ENCODE results near the gene VWA3B. TPM values are rescaled to one million over a fixed set of nuclear protein-coding genes. Genes with fewer than 3 reads are reported as not detected.
"Not testable (repeated sequence)": the region's sequence is repeated elsewhere in the genome, so short reads cannot be mapped to it uniquely, and the experiment has no call there.

Gene VWA3B
- total and polyA plus RNA-seq, 5 donors from 2014 or later: not detected

GRCh38 chr2:98089941-98090340, 3.0 kb downstream of the VWA3B start:
- Mint-ChIP-seq H3K4me3 (no peak overlapping the region), H3K27ac (no peak overlapping the region), H3K4me1 (peaks cover 0 to 14% (median 11%) of the 10 kb centered on the region in 4 donors), H3K9me3 (peaks cover 0 to 6% (median 2%) of the 10 kb centered on the region in 7 donors), H3K27me3 (peaks cover 40% of the 10 kb centered on the region), H3K36me3 (no peaks in the 10 kb centered on the region)
- ATAC-seq (ENCODE audit: low read depth in 2 of 2) (no peak), DNase-seq (no peak)
- H3K27ac ChIP-seq (ENCODE audit: insufficient read depth, low read length, poor library complexity, severe bottlenecking): no peak overlapping the region
- H3K4me3 ChIP-seq (ENCODE audit: low read depth, low read length): no peak overlapping the region
- H3K27me3 ChIP-seq (ENCODE audit: control insufficient read depth, insufficient read depth, low read length): peaks cover 29% of the 10 kb centered on the region
- peaks cover under 1 to 6% of the 10 kb centered on the region in 2 experiments for H3K9me3 ChIP-seq (ENCODE audit: control insufficient read depth in 2 of 2, low read length in 2 of 2)
- H3K36me3 ChIP-seq (ENCODE audit: control insufficient read depth, insufficient read depth, low read length): no peaks in the 10 kb centered on the region
- H3K4me1 ChIP-seq (ENCODE audit: control insufficient read depth, insufficient read depth, low read length, poor library complexity, severe bottlenecking): peaks cover 8% of the 10 kb centered on the region

GRCh38 chr2:98090951-98091350, 4.0 kb downstream of the VWA3B start:
- Mint-ChIP-seq H3K36me3 (no peaks in the 10 kb centered on the region), H3K4me1 (peaks cover 0 to 14% (median 9%) of the 10 kb centered on the region in 4 donors), H3K27ac (no peak overlapping the region), H3K27me3 (peaks cover 32% of the 10 kb centered on the region), H3K4me3 (no peak overlapping the region), H3K9me3 (peaks cover 0 to 13% (median 6%) of the 10 kb centered on the region in 7 donors)
- ATAC-seq (ENCODE audit: low read depth in 2 of 2): no peak
- H3K4me3 ChIP-seq (ENCODE audit: low read depth, low read length): no peak overlapping the region
- H3K36me3 ChIP-seq (ENCODE audit: control insufficient read depth, insufficient read depth, low read length): no peaks in the 10 kb centered on the region
- H3K9me3 ChIP-seq (ENCODE audit: control insufficient read depth in 2 of 2, low read length in 2 of 2): peaks cover 2 to 6% of the 10 kb centered on the region in 2 experiments
- DNase-seq: no peak
- H3K27ac ChIP-seq (ENCODE audit: insufficient read depth, low read length, poor library complexity, severe bottlenecking): no peak overlapping the region
- peaks cover 8% of the 10 kb centered on the region for H3K4me1 ChIP-seq (ENCODE audit: control insufficient read depth, insufficient read depth, low read length, poor library complexity, severe bottlenecking)
- H3K27me3 ChIP-seq (ENCODE audit: control insufficient read depth, insufficient read depth, low read length): peaks cover 18% of the 10 kb centered on the region

- Mint-ChIP-seq H3K9me3 (peaks cover 0 to 17% (median 7%) of the 10 kb centered on the region in 7 donors), H3K36me3 (no peaks in the 10 kb centered on the region), H3K4me3 (no peak overlapping the region), H3K27me3 (peaks cover 28% of the 10 kb centered on the region), H3K4me1 (peaks cover 0 to 9% (median 6%) of the 10 kb centered on the region in 4 donors), H3K27ac (no peak overlapping the region)
- Histone ChIP-seq H3K4me1 (ENCODE audit: control insufficient read depth, insufficient read depth, low read length, poor library complexity, severe bottlenecking) (peaks cover 2% of the 10 kb centered on the region), H3K27ac (ENCODE audit: insufficient read depth, low read length, poor library complexity, severe bottlenecking) (no peak overlapping the region), H3K27me3 (ENCODE audit: control insufficient read depth, insufficient read depth, low read length) (peaks cover 18% of the 10 kb centered on the region), H3K4me3 (ENCODE audit: low read depth, low read length) (no peak overlapping the region), H3K9me3 (ENCODE audit: control insufficient read depth in 2 of 2, low read length in 2 of 2) (peaks cover 2 to 6% of the 10 kb centered on the region in 2 experiments), H3K36me3 (ENCODE audit: control insufficient read depth, insufficient read depth, low read length) (no peaks in the 10 kb centered on the region)
- DNase-seq (no peak), ATAC-seq (ENCODE audit: low read depth in 2 of 2) (no peak)
Measured at GRCh38 chr2:98091738-98092137, 4.8 kb downstream of the VWA3B start.

- no peak for DNase-seq
- Histone ChIP-seq H3K27ac (ENCODE audit: insufficient read depth, low read length, poor library complexity, severe bottlenecking) (no peak overlapping the region), H3K9me3 (ENCODE audit: control insufficient read depth in 2 of 2, low read length in 2 of 2) (peaks cover 0 to 2% of the 10 kb centered on the region in 2 experiments), H3K36me3 (ENCODE audit: control insufficient read depth, insufficient read depth, low read length) (no peaks in the 10 kb centered on the region), H3K4me3 (ENCODE audit: low read depth, low read length) (no peak overlapping the region), H3K27me3 (ENCODE audit: control insufficient read depth, insufficient read depth, low read length) (peaks cover 11% of the 10 kb centered on the region), H3K4me1 (ENCODE audit: control insufficient read depth, insufficient read depth, low read length, poor library complexity, severe bottlenecking) (no peaks in the 10 kb centered on the region)
- Mint-ChIP-seq H3K27me3 (peaks cover 17% of the 10 kb centered on the region), H3K9me3 (peaks cover 0 to 24% (median 11%) of the 10 kb centered on the region in 7 donors), H3K27ac (no peak overlapping the region), H3K4me1 (no peaks in the 10 kb centered on the region), H3K4me3 (no peak overlapping the region), H3K36me3 (no peaks in the 10 kb centered on the region)
- ATAC-seq (ENCODE audit: low read depth in 2 of 2): no peak
Measured at GRCh38 chr2:98093146-98093545, 6.2 kb downstream of the VWA3B start.

- H3K27me3 Mint-ChIP-seq: peaks cover 15% of the 10 kb centered on the region
- no peak overlapping the region for H3K27ac ChIP-seq (ENCODE audit: insufficient read depth, low read length, poor library complexity, severe bottlenecking)
- H3K4me3 Mint-ChIP-seq: no peak overlapping the region
- H3K4me1 ChIP-seq (ENCODE audit: control insufficient read depth, insufficient read depth, low read length, poor library complexity, severe bottlenecking): no peaks in the 10 kb centered on the region
- ATAC-seq (ENCODE audit: low read depth in 2 of 2) (no peak), DNase-seq (no peak)
- peaks cover 9% of the 10 kb centered on the region for H3K27me3 ChIP-seq (ENCODE audit: control insufficient read depth, insufficient read depth, low read length)
- H3K9me3 Mint-ChIP-seq: peaks cover 0 to 24% (median 11%) of the 10 kb centered on the region in 7 donors
- H3K4me3 ChIP-seq (ENCODE audit: low read depth, low read length): no peak overlapping the region
- no peaks in the 10 kb centered on the region for H3K36me3 ChIP-seq (ENCODE audit: control insufficient read depth, insufficient read depth, low read length)
- no peaks in the 10 kb centered on the region for H3K36me3 Mint-ChIP-seq
- peaks cover 0 to 2% of the 10 kb centered on the region in 2 experiments for H3K9me3 ChIP-seq (ENCODE audit: control insufficient read depth in 2 of 2, low read length in 2 of 2)
- H3K4me1 Mint-ChIP-seq: no peaks in the 10 kb centered on the region
- no peak overlapping the region for H3K27ac Mint-ChIP-seq
Measured at GRCh38 chr2:98093611-98094010, 6.6 kb downstream of the VWA3B start.

- H3K9me3 Mint-ChIP-seq: peaks cover 5 to 37% (median 16%) of the 10 kb centered on the region in 7 donors
- no peak overlapping the region for H3K27ac ChIP-seq (ENCODE audit: insufficient read depth, low read length, poor library complexity, severe bottlenecking)
Measured at GRCh38 chr2:98099939-98100743, 13.2 kb downstream of the VWA3B start.

GRCh38 chr2:98102315-98102714, 15.3 kb downstream of the VWA3B start:
- DNase-seq: not testable (repeated sequence)

More at GRCh38 chr2:98099939-98100743, 13.2 kb downstream of the VWA3B start:
- Mint-ChIP-seq H3K36me3 (no peaks in the 10 kb centered on the region), H3K27me3 (peaks cover 13% of the 10 kb centered on the region), H3K27ac (no peak overlapping the region), H3K4me1 (no peaks in the 10 kb centered on the region), H3K4me3 (no peak overlapping the region)
- H3K36me3 ChIP-seq (ENCODE audit: control insufficient read depth, insufficient read depth, low read length): no peaks in the 10 kb centered on the region
- H3K9me3 ChIP-seq (ENCODE audit: control insufficient read depth in 2 of 2, low read length in 2 of 2): peaks cover 9 to 14% of the 10 kb centered on the region in 2 experiments
- DNase-seq (no peak), ATAC-seq (ENCODE audit: low read depth in 2 of 2) (no peak)
- H3K4me3 ChIP-seq (ENCODE audit: low read depth, low read length): no peak overlapping the region
- H3K27me3 ChIP-seq (ENCODE audit: control insufficient read depth, insufficient read depth, low read length): peaks cover 9% of the 10 kb centered on the region
- no peaks in the 10 kb centered on the region for H3K4me1 ChIP-seq (ENCODE audit: control insufficient read depth, insufficient read depth, low read length, poor library complexity, severe bottlenecking)

More at GRCh38 chr2:98102315-98102714, 15.3 kb downstream of the VWA3B start:
- H3K9me3 ChIP-seq (ENCODE audit: control insufficient read depth in 2 of 2, low read length in 2 of 2): peaks cover 9 to 14% of the 10 kb centered on the region in 2 experiments
- not testable (repeated sequence) for H3K27me3 ChIP-seq (ENCODE audit: control insufficient read depth, insufficient read depth, low read length); H3K27ac Mint-ChIP-seq; H3K4me3 Mint-ChIP-seq; H3K4me3 ChIP-seq (ENCODE audit: low read depth, low read length); H3K4me1 Mint-ChIP-seq; H3K27ac ChIP-seq (ENCODE audit: insufficient read depth, low read length, poor library complexity, severe bottlenecking); H3K4me1 ChIP-seq (ENCODE audit: control insufficient read depth, insufficient read depth, low read length, poor library complexity, severe bottlenecking); H3K27me3 Mint-ChIP-seq; H3K36me3 Mint-ChIP-seq; ATAC-seq (ENCODE audit: low read depth in 2 of 2); H3K36me3 ChIP-seq (ENCODE audit: control insufficient read depth, insufficient read depth, low read length)
- H3K9me3 Mint-ChIP-seq: peaks cover 5 to 27% (median 7%) of the 10 kb centered on the region in 7 donors
